ENCODE measurements around the gene ZNF561. TPM values are rescaled to one million over a fixed set of nuclear protein-coding genes. Genes with fewer than 3 reads are reported as not detected.
"Not testable (repeated sequence)": the region's sequence is repeated elsewhere in the genome, so short reads cannot be mapped to it uniquely, and the experiment has no call there.

Gene ZNF561
- 12.1 TPM for polyA plus RNA-seq (2012; ENCODE audit: low read depth, missing spikeins)

DNA sequence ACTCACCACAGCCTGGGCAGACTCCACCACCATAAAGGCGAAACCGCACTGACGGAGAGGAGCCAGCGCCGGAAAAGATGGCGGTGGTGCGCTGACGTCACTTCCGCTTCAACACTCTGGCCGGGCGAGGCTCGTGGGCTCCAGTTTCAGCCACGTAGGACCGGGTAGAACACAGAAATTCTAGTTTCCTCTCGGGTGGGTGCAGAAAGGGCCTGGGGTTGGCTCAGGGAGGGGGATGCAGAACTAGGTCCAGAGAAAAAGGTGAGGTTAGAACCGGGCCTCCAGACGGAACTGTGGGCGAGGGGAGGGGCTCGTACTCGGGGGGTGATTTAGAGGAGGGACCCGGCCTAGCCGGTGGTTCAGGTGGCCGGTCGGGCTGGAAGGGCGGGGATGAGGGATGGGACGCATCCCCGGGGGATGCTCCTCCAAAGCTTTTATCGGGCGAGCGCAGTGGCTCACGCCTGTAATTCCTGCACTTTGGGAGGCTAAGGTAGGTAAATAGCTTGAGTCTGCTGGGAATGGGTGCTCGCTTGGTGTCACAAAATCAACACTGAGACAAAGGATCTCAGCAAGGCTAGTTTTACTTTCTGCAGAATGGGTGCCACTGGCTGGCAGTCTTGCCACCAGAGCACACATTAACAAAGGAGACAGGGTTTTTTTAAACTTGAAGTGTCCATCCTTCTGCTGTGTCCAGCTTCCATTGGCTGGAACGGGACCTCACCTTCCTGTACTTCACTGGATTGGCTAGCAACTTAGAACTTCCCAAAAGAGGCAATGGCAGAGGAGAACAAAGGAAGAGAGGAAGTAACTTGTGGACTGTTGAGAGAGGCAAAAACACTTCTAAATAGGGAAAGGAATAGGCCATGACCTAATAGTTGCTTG lies at the start of gene ZNF561:
Gene ZNF561, minus strand, starts transcription at position 77 of the 882 bp plus-strand sequence. CDS start 1,776 bp downstream, outside the sequence.
- peak; percentile 96 for FAIRE-seq
- DNase-seq (ENCODE audit: insufficient read length, low spot score), result peak; percentile 56
- TF ChIP-seq PAX5 (IDR thresholded peaks at IDR 0.05; ENCODE audit: insufficient read depth, low read length, severe bottlenecking) (no peak), SPI1 (IDR thresholded peaks at IDR 0.05; ENCODE audit: low read depth, low read length) (peak; percentile 43; the same call in 1 of the 2 replicates), POLR2AphosphoS5 (IDR thresholded peaks at IDR 0.05; ENCODE audit: low read depth, low read length) (peak; percentile 65; the same call in 1 of the 2 replicates), TAF1 (IDR thresholded peaks at IDR 0.05; ENCODE audit: low read depth, low read length) (no peak; the same call in 1 of the 2 replicates), POU2F2 (IDR thresholded peaks at IDR 0.05; ENCODE audit: low read depth, low read length) (peak; percentile 63), POLR2A (IDR thresholded peaks at IDR 0.05; ENCODE audit: low read depth, low read length) (peak; percentile 89)

GRCh38 chr19:9668544-9668943 lies 47.5 kb upstream of the ZNF561 start:
- no peak for DNase-seq (ENCODE audit: insufficient read length, low spot score)
- no peak for FAIRE-seq

GRCh38 chr19:9667898-9668297 lies 46.9 kb upstream of the ZNF561 start:
- TF ChIP-seq SPI1 (IDR thresholded peaks at IDR 0.05; ENCODE audit: low read depth, low read length) (no peak), POU2F2 (IDR thresholded peaks at IDR 0.05; ENCODE audit: low read depth, low read length) (no peak)
- FAIRE-seq, result no peak

More at GRCh38 chr19:9668544-9668943, 47.5 kb upstream of the ZNF561 start:
- TF ChIP-seq POLR2AphosphoS5 (IDR thresholded peaks at IDR 0.05; ENCODE audit: low read depth, low read length) (no peak), SPI1 (IDR thresholded peaks at IDR 0.05; ENCODE audit: low read depth, low read length) (no peak), PAX5 (IDR thresholded peaks at IDR 0.05; ENCODE audit: insufficient read depth, low read length, severe bottlenecking) (no peak), POLR2A (IDR thresholded peaks at IDR 0.05; ENCODE audit: low read depth, low read length) (no peak), POU2F2 (IDR thresholded peaks at IDR 0.05; ENCODE audit: low read depth, low read length) (no peak), TAF1 (IDR thresholded peaks at IDR 0.05; ENCODE audit: low read depth, low read length) (no peak)

DNA sequence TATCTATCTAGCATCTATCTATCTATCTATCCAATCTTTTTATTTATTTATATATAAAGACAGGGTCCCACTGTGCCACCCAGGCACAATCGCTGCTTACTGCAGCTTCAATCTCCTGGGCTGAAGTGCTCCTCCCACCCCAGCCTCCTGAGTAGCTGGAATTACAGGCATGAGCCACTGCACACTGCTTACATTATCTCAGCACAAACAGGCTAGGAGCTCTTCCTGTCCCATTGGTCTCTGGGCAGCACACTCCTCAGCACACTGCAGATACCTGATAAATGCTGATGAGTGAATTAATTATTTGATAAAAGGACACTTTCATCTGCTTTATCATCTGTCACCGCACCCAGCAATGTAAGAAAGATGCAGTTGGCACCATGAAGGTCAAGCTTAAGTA lies 37.7 kb upstream of the ZNF561 start:
- DNase-seq (ENCODE audit: insufficient read length, low spot score), result no peak
- TF ChIP-seq POLR2A (IDR thresholded peaks at IDR 0.05; ENCODE audit: low read depth, low read length), result no peak
- no peak for TF ChIP-seq POLR2AphosphoS5 (IDR thresholded peaks at IDR 0.05; ENCODE audit: low read depth, low read length)
- no peak for TF ChIP-seq SPI1 (IDR thresholded peaks at IDR 0.05; ENCODE audit: low read depth, low read length)
- TF ChIP-seq TAF1 (IDR thresholded peaks at IDR 0.05; ENCODE audit: low read depth, low read length), result no peak
- no peak for TF ChIP-seq PAX5 (IDR thresholded peaks at IDR 0.05; ENCODE audit: insufficient read depth, low read length, severe bottlenecking)
- TF ChIP-seq POU2F2 (IDR thresholded peaks at IDR 0.05; ENCODE audit: low read depth, low read length), result no peak
- FAIRE-seq, result no peak

More at GRCh38 chr19:9667898-9668297, 46.9 kb upstream of the ZNF561 start:
- DNase-seq (ENCODE audit: insufficient read length, low spot score), result no peak

DNA sequence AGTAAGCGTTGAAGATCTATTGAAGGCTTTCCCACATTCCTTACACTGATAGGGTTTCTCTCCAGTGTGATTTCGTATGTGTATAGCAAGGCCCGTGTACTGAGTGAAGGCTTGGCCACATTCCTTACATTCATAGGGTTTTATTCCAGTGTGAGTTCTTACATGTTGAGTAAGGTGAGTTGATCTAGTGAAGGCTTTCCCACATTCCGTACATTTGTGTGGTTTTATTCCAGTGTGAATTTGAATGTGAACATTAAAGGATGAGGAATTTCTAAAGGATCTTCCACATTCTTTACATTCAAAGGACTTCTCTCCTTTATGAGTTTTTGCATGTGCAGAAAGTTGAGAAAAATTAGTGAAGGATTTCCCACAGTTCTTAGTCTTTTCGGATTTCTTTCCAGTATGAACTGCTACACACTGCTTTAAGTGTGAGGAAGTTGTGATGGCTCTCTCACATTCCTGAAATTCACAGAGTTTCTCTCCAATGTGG lies 32.1 kb upstream of the ZNF561 start:
- FAIRE-seq; DNase-seq (ENCODE audit: insufficient read length, low spot score): not testable (repeated sequence)

GRCh38 chr19:9651464-9651863 lies 30.4 kb upstream of the ZNF561 start:
- FAIRE-seq; DNase-seq (ENCODE audit: insufficient read length, low spot score): not testable (repeated sequence)

GRCh38 chr19:9650345-9650744 lies 29.3 kb upstream of the ZNF561 start:
- DNase-seq (ENCODE audit: insufficient read length, low spot score), result no peak
- no peak for FAIRE-seq
- TF ChIP-seq POU2F2 (IDR thresholded peaks at IDR 0.05; ENCODE audit: low read depth, low read length) (no peak), SPI1 (IDR thresholded peaks at IDR 0.05; ENCODE audit: low read depth, low read length) (no peak), TAF1 (IDR thresholded peaks at IDR 0.05; ENCODE audit: low read depth, low read length) (no peak), PAX5 (IDR thresholded peaks at IDR 0.05; ENCODE audit: insufficient read depth, low read length, severe bottlenecking) (no peak), POLR2AphosphoS5 (IDR thresholded peaks at IDR 0.05; ENCODE audit: low read depth, low read length) (no peak), POLR2A (IDR thresholded peaks at IDR 0.05; ENCODE audit: low read depth, low read length) (no peak)

DNA sequence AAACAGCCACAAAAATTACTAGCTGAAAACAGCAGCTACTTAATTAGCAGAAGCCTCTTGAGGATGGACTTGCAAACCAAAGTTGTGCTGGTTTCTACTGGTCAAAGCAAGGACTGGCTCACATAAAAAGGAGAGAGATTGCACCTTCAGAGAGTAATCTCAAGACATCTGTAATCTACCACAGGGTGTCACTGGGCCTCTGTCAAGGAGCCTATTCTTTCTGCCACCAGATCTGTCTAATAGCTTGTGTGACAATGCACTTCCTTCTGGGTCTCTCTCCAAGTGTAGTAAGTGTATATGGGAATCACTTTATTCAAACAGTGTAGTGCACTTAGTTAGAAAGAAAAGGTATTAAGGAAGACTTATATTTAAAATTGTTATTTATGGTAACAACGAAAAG lies 24.4 kb upstream of the ZNF561 start:
- no peak for DNase-seq (ENCODE audit: insufficient read length, low spot score)
- FAIRE-seq, result no peak
- no peak for TF ChIP-seq POU2F2 (IDR thresholded peaks at IDR 0.05; ENCODE audit: low read depth, low read length)
- no peak for TF ChIP-seq PAX5 (IDR thresholded peaks at IDR 0.05; ENCODE audit: insufficient read depth, low read length, severe bottlenecking)
- no peak for TF ChIP-seq POLR2AphosphoS5 (IDR thresholded peaks at IDR 0.05; ENCODE audit: low read depth, low read length)
- TF ChIP-seq TAF1 (IDR thresholded peaks at IDR 0.05; ENCODE audit: low read depth, low read length), result no peak
- no peak for TF ChIP-seq SPI1 (IDR thresholded peaks at IDR 0.05; ENCODE audit: low read depth, low read length)
- no peak for TF ChIP-seq POLR2A (IDR thresholded peaks at IDR 0.05; ENCODE audit: low read depth, low read length)

DNA sequence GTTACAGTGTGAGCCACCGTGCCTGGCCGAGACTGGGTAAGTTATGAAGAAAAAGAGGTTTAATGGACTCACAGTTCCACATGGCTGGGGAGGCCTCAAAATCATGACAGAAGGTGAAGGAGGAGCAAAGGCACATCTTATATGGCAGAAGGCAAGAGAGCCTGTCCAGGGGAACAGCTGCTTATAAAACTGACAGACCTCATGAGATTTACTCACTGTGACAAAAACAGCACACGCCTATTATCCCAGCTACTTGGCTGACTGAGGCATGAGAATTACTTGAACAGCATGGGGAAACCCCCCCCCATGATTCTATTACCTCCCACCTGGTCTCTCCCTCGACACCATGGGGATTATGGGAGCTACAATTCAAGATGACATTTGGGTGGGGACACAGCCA lies 23.4 kb upstream of the ZNF561 start:
- no peak for FAIRE-seq
- TF ChIP-seq POLR2AphosphoS5 (IDR thresholded peaks at IDR 0.05; ENCODE audit: low read depth, low read length) (no peak), POU2F2 (IDR thresholded peaks at IDR 0.05; ENCODE audit: low read depth, low read length) (no peak), PAX5 (IDR thresholded peaks at IDR 0.05; ENCODE audit: insufficient read depth, low read length, severe bottlenecking) (no peak), TAF1 (IDR thresholded peaks at IDR 0.05; ENCODE audit: low read depth, low read length) (no peak), SPI1 (IDR thresholded peaks at IDR 0.05; ENCODE audit: low read depth, low read length) (no peak), POLR2A (IDR thresholded peaks at IDR 0.05; ENCODE audit: low read depth, low read length) (no peak)
- no peak for DNase-seq (ENCODE audit: insufficient read length, low spot score)

- TF ChIP-seq SPI1 (IDR thresholded peaks at IDR 0.05; ENCODE audit: low read depth, low read length) (no peak), POLR2A (IDR thresholded peaks at IDR 0.05; ENCODE audit: low read depth, low read length) (no peak), POLR2AphosphoS5 (IDR thresholded peaks at IDR 0.05; ENCODE audit: low read depth, low read length) (no peak), TAF1 (IDR thresholded peaks at IDR 0.05; ENCODE audit: low read depth, low read length) (no peak), POU2F2 (IDR thresholded peaks at IDR 0.05; ENCODE audit: low read depth, low read length) (no peak), PAX5 (IDR thresholded peaks at IDR 0.05; ENCODE audit: insufficient read depth, low read length, severe bottlenecking) (no peak)
- DNase-seq (ENCODE audit: insufficient read length, low spot score) (no peak), FAIRE-seq (no peak)
Measured at GRCh38 chr19:9641810-9642209, 20.8 kb upstream of the ZNF561 start.
